Measurements from ENCODE around the gene TSPY10.
"Not testable (repeated sequence)": the region's sequence is repeated elsewhere in the genome, so short reads cannot be mapped to it uniquely, and the experiment has no call there.

The TSPY10 gene, protein sequence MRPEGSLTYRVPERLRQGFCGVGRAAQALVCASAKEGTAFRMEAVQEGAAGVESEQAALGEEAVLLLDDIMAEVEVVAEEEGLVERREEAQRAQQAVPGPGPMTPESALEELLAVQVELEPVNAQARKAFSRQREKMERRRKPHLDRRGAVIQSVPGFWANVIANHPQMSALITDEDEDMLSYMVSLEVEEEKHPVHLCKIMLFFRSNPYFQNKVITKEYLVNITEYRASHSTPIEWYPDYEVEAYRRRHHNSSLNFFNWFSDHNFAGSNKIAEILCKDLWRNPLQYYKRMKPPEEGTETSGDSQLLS

DNA sequence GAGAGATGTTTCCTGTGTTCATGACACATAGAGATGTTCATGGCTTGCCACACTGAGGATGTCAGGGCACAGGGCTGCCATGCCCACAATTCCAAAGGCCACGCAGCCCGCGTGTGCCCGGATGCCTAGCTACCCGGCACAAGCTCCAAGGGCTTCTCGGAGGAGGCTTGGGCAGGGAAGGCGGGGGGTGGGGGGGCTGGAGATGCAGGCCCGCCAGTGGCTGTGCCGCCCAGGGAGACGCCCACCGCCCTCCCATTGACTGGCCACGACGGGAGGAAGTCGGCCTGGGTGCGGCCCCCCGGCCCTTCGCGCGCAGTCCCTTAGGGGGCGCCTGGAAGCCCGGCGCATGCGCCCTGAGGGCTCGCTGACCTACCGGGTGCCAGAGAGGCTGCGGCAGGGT, at the start of gene TSPY10:
TSPY10 (plus strand) TSS at position 301 of the 400 bp plus-strand sequence; CDS start at position 347, 46 bp downstream.
- DNase-seq, result not testable (repeated sequence)

DNA sequence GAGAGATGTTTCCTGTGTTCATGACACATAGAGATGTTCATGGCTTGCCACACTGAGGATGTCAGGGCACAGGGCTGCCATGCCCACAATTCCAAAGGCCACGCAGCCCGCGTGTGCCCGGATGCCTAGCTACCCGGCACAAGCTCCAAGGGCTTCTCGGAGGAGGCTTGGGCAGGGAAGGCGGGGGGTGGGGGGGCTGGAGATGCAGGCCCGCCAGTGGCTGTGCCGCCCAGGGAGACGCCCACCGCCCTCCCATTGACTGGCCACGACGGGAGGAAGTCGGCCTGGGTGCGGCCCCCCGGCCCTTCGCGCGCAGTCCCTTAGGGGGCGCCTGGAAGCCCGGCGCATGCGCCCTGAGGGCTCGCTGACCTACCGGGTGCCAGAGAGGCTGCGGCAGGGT, 40.7 kb upstream of the TSPY10 start, which contains the start of gene TSPY9:
TSPY9 (plus strand) TSS at position 301 of the 400 bp plus-strand sequence; CDS start at position 347, 46 bp downstream.
- DNase-seq, result not testable (repeated sequence)

DNA sequence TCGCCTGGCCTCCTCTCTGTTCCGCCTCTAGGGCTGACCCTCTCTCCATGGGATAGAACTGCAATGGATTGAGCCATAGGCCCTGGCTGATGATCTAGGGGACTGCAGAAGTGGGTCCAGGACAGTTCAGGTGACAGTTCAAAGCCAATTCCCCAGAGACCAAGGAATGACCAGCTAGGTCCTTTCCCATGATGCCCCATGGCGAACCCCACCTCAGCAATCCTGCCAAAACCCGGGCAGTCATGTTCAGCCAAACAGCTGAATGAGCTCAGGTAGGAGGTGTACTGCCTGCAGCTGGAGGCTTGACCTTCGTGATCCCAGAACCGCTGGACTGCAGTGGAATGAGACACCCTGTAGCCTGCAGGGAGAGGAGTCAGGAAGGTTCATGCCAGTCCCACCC, 23.3 kb upstream of the TSPY10 start:
- not testable (repeated sequence) for DNase-seq

DNA sequence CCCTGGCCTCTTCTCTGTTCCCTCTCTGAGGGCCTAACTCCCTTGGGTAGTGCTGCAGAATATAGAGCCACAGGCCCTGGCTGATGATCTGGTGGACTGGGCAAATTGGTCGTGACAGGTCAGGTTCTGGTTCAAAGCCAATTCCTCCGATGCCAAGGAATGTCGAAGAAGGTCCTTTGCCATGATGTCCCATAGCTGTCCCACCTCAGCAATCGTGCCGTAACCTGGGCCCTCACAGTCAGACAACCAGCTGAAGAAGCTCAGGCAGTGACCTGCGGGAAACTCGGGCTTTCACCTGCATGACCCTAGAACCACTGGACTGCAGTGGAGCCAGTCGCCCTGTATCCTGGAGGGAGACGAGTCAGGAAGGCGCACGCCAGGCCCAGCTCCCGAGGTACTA, 11.4 kb upstream of the TSPY10 start:
- DNase-seq, result not testable (repeated sequence)

All from T1000 (cell line).